HG03469 (cell line): ENCODE data around the gene OLFM1.
"Not testable (repeated sequence)": the region's sequence is repeated elsewhere in the genome, so short reads cannot be mapped to it uniquely, and the experiment has no call there.

Source experiments
- ATAC-seq: cut with Tn5 transposase; IDR thresholded peaks from one replicate; pipeline ENCODE4 v1.9.1; 2021; ENCODE audit warnings: mild to moderate bottlenecking, moderate library complexity, moderate number of reproducible peaks; ENCODE audit not compliant: unreplicated experiment

OLFM1 gene

DNA sequence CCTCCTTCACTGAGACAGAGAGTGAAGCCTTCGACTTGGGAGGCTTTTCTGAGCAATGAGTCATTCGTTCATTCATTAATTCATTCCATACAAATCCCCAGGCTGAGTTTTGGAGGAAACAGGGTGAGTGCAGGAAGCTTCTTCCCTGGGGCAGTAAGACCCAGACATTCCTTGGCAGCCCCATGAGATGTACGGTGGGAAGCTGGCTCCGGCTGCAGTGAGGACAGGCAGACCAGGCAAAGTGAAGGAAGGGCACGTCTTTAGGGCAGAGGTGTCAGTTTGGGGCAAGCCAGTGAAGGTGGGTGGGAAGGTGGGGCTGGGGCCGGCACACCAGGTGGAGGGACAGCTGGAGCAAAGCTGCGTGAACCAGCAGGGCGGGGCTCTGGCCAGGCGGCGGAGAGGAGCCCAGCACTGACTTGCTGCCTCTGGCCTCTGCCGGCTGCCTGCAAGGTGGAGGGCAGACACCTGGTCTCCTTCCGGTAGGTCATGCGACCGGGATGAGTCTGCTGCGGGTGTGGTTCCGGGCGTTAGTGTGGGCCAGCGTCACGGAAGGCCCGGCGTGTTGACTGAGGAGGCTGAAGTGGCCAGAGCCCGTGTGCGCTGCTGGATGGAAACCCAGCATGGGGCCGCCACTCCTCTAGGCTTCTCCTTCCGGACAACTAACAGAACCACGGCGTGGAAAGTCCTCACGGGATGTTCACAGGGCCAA is 16.6 kb downstream of the OLFM1 start:
- no peak for ATAC-seq

DNA sequence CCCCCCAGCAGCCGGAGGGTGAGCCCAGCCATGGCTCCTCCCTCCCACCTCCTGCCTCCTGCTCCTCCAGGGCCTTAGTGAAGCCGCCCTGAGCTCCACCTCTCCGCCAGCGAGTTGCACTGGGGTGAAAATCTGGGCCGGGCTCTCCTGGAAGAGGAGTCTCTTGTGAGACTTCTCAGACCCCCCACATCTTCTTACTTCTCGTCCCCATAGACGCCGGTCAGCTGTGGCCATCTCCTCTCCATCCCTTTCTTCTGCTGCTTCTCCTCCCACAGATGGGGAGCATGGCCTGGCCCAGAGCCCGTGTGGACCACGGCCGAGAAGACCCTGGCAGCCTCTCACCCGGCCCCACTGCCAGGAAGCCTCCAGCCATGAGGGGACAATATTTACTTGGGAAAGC is 17.3 kb downstream of the OLFM1 start:
- no peak for ATAC-seq

DNA sequence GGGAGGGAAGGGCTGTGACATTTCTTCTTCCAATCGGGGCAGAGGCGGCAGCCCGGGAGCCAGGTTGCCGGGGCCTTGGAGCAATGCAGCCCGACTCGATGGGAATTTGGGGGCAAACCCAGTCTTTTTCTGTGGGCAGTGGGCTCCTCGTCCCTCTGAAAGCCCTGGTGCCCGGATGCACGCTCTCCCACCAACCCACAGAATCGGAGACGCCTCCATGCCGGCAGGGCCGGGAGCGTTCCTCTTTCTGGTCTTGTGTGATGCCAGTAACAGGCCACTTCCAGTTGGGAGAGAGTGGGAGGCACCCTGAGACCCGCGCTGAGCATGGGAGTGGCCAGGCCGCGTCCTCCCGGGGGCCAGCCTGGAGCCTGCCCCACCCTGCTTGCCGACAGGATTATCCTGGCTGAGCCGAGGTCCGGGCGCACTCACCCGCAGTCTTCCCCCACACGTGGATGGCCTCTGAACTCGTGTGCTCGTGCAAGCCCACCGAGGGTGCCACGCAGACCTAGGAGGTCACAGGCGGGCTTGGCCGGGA is 17.8 kb downstream of the OLFM1 start:
- ATAC-seq, result no peak

DNA sequence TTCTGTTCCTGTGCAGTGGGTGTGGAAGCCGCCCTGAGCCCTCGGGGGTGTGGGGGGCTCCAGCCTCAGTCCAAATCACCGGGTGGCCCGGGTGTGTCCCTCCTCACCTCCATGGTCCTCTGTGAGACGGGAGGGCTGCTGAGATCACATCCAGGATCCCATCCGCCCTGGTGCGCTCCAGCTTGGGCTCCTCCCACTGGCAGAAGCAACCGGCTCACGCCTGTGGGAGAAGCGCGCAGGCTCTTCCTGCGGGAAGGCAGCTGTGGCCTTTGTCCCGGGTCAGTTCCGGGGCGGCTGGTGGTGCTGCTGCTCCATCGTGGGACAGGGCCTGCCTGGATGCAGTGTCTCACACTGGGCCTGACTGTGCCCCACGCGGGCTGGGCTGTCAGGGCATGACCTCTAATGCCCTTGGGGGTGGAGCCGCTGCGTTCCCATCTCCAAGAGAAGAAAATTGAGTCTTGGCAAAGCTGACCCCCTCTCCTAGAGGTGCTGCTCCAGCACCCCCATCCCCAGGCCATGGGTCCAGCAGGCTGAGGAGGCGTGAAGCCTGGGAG is 18.5 kb downstream of the OLFM1 start:
- ATAC-seq, result no peak

DNA sequence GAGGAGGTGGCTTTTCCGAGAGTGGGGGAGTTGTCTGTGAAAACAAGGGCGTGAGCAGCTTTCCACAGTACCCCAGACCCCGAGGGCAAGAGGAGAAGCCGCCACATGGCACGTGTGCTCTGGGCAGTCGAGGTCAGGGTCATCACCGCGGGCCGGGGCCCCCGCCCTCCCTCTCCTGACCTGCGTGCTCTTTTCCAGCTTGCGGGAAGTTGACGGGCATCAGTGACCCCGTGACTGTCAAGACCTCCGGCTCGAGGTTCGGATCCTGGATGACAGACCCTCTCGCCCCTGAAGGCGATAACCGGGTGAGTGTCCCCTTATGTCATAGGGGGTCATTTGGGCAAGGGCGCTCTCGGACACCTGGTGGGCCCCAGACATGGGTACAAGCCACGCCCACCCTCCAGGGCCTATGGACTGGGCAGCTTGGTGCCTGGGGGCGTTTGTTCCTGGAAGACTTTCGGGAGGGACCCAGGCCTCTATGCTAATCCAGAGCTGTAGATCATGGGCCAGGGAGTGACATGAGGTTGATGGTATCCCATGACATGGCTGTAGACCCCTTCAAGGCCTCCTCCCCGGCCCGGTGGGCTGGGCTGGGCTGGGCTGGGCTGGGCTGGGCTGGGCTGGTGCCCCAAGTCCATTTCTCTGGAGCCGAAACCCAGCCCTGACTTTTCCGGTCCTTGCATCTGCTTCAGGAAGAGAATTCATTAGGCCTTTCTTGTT is 19.2 kb downstream of the OLFM1 start:
- ATAC-seq, result no peak

DNA sequence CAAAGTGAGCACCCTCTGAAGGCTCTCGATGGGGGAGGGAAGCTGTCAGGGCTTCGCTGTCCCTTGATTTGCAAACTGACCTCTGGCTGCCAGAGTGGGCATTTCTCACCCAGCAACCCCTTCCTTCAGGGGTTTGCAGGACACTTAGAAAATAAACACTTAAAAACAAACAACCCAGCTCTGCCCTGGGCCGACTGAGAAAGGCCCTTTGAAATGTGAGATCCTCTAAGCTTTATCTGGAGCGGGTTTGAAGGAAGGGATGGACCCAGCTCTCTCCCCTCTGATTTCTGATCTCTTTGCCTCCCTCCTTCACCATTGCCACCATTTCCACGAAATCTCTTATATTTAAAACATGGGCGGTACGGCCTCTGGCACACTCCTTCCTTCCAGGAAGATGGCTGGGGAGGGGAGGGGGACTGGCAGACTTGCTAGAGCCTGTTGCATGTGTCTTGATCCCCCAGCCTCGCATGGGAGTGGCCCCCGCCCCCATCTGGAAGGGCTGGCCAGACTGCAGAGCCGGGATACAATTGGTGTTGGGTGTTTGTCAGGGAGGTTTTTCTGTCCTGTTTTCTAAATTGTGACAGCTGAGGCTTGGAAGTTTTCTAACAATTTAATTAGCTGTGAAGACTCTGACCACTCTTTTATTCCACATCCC is 20.2 kb downstream of the OLFM1 start:
- ATAC-seq, result no peak

DNA sequence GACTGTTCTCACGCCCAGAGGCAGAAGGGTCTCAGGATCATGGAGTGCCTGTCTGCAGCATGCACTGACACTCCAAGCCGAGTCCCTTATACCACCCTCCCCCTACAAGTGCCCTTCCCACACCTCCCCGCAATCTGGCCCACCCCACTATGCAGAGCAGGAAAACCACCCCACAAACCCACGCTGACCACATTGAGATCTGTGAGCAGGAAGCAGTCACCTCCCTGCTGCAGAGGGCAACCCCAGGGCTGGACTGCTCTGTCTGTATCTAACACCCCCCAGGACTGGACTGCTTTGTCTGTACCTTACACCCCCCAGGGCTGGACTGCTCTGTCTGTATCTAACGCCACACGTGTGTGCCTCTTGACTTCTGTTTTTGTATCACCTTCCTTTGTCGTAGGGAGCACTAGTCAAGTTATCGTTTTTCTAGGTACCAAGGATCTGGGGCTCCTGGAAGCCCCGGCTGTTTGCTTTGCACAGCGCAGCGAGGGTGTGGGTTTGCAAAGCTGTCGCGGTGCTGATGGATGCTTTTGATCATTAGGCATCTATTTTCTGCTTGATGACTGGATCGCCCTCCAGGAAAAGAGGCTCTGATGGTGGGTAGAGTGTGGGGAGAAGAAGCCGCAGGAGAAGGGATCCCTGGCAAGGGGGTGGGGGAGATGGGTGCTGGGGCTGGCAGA is 21.5 kb downstream of the OLFM1 start:
- no peak for ATAC-seq

DNA sequence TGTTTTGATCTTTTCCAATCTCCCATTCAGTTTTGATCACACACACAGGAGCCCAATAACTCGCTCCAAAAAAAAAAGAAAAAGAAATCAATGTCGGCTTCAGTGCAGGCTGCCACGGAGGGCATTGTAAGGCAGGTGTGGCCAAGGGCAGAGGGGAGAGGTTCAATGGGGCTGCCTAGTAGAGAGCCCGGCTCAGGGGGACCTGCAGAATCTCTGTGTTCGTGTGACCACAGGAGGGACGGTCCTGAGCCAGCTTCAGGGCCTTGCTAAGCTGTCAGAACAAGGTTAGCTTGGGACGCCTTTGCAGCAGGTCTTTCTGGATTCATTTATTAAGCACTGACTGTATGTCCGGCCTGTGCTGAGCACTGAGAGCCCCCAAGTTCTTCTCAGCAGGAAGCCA is 22.2 kb downstream of the OLFM1 start:
- no peak for ATAC-seq

DNA sequence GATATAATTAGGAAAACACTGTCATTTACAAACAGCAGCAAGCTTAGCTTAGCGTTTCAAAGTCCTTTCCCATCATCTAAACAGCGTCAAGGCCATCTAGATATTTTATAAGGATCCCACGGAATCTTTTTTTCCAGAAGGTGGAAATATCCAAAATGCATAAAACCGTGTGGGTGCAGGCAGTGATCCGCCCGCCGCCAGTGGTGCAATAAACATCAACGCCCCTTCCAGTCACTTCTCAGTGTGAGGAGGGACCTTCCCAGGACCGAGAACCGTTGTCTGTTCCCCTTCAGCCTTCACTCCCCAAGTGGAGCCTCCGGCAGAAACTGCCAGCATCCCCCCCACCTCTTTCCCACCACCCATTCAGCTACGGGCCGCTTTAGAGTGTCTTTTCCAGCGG is 22.9 kb downstream of the OLFM1 start:
- no peak for ATAC-seq

DNA sequence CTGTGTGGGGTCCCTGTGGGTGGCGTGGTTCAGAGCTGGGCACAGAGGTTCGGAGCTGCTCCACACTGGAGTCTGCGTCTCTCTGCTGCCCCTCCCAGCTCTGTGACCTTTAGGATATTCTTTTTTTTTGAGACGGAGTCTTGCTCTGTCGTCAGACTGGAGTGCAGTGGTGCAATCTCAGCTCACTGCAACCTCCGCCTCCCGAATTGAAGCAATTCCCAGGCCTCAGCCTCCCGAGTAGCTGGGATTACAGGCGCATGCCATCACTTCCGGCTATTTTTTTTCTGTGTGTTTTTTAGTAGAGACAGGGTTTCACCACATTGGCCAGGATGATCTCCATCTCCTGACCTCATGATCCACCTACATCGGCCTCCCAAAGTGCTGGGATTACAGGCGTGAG is 24.1 kb downstream of the OLFM1 start:
- not testable (repeated sequence) for ATAC-seq

DNA sequence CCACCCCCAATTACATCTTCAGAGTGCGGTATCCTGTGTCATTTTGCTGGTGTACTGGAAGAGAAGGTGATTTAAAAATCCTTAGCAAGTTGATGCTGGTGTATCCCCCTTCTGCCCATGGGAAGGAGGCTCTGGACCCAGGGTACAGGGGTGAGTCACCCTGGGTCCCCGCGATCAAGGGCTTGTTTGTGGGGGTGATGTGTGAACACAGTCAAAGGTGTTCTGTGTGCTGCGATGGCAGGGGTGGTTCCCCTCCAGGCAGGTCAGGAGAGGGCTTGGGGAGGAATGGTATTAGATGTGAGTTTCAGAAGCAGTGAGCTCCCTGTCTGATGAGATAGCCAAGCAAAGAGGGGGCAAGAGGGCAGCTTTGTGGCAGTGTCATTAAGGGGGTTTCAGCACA is 28.9 kb downstream of the OLFM1 start:
- no peak for ATAC-seq

DNA sequence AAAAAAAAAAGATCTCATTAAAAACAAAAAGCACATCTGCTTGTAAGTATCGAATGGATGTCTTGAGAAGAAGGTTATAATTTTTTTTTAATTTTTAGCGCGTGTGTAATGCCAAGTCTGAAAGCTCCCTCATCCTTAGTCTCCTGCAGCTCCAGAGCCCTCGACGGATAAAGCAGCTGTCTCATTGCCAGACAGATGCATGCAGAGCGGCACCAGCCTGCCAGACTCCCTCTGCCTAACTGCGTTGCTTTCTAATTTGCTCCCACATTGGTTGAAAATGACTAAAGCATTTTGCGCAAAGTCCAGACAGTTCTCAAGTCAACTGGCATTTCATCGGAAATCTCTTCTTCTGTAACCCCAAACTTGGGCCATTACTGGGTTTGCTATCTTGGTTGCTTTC is 29.4 kb downstream of the OLFM1 start:
- ATAC-seq, result no peak

DNA sequence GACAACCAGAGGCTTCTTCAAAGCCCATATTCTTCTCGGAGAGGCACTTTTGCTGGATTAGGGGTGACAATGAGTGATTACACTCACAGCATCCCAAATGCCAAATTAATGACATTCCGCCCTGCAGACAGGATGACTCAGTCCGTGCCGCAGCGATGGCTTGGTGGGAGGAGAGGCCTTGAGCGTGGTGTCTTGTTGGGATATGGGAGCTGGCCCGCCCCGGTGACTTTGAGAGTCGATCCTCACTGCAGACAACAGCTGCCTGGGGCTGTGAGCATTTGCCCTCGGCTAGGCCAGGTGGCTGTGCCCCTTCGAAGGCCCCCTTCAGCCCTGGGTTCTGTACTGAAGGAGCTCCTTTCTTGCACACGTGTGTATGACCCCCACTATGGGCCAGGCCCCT is 29.8 kb downstream of the OLFM1 start:
- no peak for ATAC-seq

DNA sequence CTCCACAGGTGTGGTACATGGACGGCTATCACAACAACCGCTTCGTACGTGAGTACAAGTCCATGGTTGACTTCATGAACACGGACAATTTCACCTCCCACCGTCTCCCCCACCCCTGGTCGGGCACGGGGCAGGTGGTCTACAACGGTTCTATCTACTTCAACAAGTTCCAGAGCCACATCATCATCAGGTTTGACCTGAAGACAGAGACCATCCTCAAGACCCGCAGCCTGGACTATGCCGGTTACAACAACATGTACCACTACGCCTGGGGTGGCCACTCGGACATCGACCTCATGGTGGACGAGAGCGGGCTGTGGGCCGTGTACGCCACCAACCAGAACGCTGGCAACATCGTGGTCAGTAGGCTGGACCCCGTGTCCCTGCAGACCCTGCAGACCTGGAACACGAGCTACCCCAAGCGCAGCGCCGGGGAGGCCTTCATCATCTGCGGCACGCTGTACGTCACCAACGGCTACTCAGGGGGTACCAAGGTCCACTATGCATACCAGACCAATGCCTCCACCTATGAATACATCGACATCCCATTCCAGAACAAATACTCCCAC is 32.1 kb downstream of the OLFM1 start:
- no peak for ATAC-seq

DNA sequence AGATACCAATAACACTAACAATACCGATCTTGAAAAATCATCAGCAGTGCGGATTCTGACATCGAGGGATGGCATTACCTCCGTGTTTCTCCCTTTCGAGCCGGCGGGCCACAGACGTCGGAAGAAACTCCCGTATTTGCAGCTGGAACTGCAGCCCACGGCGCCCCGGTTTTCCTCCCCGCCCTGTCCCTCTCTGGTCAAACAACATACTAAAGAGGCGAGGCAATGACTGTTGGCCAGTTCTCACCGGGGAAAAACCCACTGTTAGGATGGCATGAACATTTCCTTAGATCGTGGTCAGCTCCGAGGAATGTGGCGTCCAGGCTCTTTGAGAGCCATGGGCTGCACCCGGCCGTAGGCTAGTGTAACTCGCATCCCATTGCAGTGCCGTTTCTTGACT is 32.8 kb downstream of the OLFM1 start:
- no peak for ATAC-seq

DNA sequence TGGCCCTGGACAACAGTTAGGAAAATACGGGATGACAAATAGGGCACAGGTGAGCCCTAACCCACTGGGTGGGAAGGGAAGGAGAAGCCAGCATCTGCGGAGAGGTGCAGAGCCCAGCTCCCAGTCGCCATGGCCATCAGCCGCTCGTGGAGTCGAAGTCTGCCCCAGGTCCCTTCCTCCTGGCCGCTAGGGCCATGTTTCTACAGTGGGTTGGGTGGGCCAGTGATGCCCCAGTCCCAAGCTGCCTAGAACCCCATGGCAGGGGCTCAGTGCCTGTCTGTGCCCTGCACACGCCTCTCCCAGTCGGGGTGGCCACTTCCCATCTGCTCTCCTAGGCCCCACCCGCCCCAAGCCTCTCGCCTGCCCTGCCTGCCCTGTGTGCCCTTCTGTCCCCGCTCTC is 34.8 kb downstream of the OLFM1 start:
- no peak for ATAC-seq

DNA sequence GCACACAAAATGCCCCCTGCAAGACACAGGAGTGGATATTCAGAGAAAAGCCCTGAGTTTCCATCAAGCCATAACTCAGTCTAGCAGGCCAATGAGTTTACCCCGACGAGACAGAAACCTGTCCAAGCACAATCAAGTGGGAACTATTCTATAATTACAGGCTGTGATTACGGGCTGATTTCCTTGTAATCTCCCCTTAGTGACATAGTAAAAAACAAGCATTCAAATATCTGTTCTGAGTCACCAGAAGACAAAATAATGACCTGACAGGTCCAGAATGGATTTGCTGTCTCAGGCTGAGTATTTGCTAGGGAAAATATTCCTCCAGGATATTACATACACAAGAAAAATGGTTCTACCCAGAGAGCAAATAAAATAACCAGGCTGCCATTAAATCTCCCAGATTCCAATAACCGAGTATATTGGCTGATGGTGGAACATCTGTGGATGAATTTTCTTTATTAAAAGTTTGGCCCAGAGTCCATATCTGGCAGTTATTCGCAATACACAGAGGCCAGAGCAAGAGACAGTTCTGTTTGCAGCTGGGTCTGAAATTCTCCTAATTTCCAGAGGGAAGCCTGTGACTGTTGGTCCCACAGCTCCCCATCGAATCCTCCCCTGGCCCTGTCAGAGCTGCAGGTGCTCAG is 35.8 kb downstream of the OLFM1 start:
- no peak for ATAC-seq

DNA sequence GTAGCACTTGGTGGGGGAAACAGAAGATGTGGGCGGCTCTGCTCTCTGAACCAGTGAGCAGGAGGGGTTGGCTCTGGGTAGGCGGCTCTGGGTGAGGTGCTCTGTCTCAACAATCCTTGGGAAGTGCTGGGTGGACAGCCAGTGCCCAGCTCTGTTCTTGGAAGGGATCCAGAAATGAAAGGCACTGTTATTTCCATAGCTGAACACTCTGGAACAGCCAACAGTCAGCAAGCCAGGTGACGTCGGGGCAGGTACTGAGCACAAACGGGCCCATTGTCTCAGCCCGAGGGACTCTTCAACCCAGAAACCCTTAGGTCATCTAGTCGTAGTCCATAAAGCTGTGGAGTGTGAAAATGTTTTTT is 36.3 kb downstream of the OLFM1 start:
- no peak for ATAC-seq

DNA sequence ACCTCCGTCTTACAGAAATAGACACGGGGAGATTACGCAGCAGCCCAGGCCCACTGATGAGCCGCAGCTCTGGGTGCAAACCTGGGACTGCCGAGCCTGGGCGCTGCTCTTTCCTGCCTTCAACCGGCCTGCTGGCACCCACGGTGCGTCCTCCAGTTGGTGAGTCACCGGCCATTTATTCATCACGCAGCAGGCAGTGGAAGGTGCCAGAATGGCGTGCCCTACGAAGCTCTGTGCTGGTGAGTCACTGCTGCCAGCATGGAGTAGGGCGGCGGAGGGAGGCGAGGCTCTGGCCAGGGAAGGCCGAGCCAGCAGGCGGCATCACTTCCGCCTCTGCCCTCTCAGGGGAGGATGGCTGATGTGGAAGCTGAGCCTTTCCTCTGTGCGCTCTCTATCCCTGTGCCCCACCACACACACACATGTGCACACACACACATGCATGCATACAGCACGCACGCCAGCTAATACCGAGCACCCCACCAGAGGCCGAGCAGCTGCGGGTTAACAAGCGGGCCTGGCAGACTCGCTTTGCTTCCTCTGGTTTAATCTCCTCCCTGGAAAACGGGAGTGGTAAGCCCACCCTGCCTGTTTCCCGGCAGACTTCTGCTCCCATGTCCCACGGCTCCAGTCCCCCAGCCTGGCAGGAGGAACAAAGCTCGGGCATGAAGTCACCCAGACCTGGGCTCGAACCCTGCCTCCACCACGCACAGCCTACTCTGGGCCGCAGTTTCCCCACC is 39.2 kb downstream of the OLFM1 start:
- ATAC-seq, result no peak
